Activated T-cell treated with anti-CD3 and anti-CD28 coated beads, Interleukin-2, amount 50 U/mL, for 1 hour (primary cell): ENCODE measurements around the gene PLXDC2.

Experiments used
- DNase-seq: peaks from one replicate; pipeline ENCODE4 v3.0.0-alpha.2; 2020

PLXDC2 gene

DNA sequence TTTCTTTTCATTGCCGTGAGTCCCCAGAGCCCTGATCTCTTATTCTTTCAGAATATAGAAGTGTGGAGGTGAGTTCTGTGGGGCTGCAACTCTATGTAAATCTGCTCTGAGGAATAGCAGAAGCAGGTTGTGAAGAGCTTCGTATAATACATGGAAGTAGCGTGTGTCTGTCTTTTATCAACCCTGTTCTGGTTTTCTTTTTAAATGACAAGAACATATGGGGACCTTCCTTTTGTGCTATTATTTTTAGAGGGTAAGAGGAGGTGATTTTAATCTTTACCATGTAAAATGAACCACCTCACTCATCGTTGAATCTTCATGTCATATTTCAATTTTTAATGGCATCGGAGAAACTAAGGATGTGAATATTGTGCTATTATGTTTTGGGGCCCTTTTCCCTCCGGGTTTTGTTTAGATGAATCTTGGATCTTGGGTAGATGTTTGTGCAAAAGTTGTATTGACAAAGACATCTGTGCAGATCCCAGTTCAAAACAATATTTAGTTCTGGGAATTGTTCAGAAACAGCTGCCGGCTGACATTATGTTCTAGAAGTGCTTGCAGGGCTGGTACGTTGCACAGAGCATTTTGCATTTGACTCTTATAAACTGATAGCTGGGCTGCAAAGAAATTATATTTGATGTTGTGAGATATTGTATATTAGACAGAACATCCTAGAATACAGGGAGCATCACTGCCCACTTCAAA lies 46.7 kb downstream of the PLXDC2 start:
- DNase-seq = no peak

DNA sequence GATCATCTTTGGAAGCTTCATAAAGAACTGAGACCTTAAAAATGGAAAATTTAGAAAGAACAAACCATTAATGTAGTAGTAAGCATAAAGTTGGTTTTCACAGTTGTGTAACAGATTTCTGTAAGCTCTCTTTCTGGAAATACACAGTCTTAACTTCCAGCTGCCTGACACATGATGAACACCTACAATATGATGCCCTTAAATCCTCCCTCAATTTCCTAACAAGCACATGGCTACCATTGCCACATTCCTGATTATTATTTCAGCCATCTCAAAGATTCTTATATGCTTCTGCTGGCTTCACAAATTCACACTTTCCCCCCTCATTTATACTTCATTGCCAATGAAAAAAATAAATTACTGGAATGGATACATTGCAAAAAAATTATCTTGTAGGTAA lies 49.4 kb downstream of the PLXDC2 start:
- DNase-seq = no peak

DNA sequence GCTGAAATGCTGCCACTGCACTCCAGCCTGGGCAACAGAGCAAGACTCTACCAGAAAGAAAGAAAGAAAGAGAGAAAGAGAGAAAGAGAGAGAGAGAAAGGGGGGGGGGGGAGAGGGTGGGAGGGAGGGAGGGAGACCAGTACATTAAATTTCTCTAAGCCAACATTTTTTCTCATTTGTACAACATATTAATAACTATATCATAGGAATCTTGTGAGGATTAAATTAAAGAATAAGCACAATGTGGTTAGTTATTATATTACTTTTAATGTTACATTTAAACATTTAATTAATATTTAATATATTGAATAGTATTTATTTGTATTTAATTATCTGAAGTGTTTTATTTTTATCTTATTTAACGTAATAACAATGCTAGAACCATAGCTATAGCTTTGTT lies 53.1 kb downstream of the PLXDC2 start:
- no peak for DNase-seq

DNA sequence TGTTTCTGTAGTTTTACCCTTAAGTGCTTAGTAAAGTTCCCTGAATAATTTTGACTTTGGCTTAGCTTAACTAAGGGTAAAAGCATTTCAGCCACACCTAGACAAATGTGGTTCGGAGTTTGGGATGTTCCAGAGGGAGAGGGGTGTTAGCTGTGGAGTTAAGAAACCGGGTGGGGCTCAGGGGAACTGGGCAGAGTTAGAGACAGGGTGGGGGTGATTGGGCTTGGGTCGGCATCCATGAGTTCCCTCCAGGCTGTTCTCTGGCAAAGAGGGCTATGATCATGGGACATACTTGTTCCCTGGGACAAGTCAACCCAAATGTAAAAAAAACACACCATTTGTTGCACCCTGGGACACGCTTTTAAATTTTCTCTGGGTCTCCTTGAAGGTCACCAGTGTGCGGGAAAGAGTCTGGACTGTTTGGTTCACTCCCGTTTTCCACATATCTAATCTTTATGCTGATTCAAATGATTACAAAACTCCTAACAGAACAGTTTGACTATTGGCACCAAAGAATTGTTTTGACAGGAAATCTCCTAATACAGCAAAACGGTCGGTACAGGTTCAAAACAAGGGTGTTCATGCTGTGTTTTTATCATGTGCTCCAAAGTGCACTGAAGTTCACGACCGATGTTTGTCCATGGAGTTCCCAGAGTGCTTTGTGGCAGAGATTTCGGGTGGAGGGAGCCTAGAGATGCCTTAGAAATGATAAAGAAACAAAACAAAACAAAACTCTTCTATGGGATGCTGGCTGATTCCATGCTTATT lies 56.5 kb downstream of the PLXDC2 start:
- no peak for DNase-seq

DNA sequence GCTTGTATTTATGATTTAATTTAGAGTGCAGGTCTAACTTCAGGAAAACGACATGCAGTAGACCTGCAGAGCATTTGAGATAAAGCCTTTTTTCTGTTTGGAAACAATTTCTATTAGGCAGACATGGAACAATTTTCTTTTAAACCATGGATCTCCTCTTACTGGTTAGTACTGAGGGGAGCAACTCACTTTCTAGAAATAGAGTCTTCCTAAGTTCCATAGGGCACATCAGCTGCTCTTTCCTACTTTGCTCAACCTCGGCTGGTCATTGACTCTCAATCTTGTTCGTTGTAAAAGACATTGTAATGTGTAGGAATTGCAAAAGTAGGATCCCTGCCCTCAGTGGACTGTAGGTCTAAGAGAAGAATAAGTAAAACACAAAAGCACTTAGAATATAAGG lies 58.0 kb downstream of the PLXDC2 start:
- no peak for DNase-seq

DNA sequence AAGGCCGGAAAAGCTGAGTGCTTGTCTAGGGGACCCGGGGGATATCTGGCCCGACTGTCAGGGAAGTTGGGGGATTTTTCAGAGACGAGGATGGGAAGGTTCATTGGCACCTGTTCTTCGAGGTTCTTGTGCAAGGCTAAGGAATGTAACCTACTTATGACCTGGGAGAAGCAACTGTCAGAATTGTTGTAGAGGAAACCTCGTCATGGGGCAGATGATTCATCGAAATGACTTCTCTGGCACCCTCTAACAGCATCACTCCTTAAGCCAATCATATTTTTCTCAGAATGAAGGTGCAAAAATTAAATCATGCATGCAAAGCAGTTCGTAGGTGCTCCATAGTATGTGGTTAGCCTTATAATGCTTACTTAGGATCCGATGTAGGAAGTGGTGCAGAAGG lies 58.6 kb downstream of the PLXDC2 start:
- DNase-seq = no peak

DNA sequence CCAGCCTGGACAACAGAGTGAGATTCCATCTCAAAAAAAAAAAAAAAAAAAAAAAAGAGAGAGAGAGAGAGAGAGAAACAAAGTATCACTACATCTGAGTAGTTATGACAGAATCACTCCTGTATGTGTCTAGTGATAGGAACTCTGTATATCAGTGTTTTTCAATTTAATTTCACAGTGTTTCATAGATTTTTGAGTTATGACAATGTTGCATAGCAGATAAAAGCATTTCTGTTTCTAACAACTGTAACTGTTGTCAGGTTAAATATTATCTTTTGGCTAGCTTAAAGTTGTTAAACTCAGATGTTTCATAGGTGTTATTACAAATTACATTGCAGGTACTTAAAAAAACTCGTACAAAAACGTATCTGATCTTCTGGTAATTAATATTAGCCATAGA lies 60.3 kb downstream of the PLXDC2 start:
- no peak for DNase-seq

DNA sequence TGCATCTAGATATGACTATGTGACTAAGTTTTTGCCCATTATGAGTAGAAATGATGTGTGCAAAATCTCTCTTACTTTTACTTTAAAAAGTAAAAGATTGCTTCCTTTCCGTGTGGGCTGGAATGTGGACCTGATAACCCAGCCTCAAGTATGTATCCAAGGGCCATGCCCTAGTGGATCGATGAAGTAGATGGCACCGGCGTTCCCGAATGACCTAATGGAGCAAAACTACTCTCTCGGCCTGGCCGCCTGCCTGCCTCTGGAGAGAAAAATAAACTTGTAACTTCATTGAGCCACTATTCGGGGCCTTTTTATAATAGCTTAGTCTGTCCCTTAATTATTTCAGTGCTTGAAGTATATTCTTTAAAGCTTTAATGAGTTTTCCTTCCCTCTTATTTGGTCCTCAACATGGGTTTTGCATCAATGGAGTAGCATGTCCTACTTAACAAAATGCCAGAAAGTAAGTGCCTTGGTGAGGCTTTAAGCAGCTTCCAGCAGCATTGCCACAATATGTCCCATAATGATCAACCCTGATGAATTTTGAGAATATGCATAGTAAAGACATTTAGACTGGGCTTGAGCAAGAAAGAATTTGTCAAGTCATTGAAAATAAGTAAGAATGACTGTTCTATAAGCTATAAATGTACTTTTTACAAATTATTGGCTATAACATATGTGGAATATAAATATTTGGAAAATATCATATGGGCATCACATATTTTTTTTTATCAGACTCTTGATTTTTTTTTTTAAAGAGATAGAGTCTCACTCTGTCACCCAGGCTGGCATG lies 61.4 kb downstream of the PLXDC2 start:
- DNase-seq = no peak

DNA sequence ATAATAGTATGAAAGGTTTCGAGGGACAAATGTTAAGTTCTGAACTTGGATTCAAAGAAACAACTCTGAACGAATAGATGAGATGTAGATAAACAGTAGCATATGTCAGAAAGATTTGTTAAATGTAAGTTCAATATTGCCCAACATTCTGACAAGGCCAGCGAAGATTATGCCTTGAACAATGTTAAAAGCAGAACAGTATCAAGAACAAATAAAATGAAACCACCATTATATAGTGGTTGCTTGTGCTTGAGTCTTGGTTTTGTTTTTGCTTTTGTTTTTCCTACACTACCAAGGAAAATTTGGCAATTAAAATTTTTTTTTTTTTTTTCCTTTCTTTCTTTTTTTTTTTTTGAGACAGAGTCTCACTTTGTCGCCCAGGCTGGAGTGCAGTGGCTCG lies 66.4 kb downstream of the PLXDC2 start:
- no peak for DNase-seq

DNA sequence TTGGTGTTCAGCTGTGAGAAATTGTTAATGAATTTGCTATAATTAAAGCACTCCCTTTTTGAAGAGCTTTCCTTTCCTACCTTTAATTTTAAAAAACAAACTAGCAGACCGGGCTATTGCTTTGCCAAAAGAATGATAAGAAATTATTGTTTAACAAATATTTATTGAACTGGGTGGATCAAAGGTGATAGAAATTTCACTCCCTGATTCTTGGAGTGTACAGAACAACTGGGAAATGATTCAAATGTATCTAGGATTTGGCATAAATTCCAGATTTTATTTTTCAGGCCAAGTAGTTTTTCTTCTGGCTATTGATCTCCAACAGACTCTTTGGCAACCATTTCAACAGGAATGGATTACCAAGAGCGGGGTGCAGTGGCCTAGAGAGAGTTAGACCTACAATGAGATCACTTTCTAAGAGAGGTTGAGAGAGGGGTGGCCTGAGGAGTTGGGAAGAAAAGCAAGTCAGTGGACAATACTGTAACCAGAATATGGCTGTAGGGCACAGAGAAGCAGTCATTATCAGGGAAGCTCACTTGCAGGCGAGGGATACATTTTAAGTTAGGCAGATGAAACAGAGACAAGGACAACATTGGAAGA lies 71.9 kb downstream of the PLXDC2 start:
- DNase-seq = no peak

DNA sequence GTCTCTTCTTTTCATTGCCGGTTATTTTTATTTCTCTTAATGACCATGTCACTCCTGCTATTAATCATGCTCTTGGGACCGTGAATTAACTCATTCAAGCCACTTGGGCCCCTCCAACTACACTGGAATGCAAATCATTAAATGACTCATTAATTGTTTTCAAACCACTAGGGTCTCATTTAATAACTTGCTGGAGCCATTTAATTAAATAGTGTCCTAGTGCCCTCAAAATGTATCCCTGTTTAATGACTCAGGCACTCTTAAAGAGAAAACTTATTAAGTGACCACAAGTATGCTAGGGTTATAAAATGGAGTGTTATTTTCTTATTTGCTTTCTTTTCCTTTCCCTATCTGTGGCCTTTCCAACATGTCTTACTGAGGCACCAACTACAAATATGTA lies 73.0 kb downstream of the PLXDC2 start:
- no peak for DNase-seq

DNA sequence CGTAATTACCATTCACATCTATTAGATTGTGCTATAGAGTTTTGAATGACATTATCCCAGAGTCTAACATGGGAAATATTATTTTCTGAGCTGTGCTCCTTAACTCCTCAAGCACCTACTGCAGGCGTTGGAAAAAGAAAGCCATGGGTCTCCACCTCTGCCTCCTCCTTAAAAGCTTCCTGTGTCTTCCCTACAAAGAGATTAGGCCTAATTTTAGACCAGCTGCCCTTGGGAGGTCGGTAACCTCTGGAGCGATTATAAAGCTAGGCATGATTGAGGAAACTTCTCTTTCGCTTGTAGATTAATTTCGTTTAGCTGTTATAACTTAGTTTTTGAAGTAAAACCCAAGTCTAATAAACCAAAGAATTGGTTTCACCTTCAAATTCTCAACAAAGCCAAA lies 75.2 kb downstream of the PLXDC2 start:
- no peak for DNase-seq

DNA sequence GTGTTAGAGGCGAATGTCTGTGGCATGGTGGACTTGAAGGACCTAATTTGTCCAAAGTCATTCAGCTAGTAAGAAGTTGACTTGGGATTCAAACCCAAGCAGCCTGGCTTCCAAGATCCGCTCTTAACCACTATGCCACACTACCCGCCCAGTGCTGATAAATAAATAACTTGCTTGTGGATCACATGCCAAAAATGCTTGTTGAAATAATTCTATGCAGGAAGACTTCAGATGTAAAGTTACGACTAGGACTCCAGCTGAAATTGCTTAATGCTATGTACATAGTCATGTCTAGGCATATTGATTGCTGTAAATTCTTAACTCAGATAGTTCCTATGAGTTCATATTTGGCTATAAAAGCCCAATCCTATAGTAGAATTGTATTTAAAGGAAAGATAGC lies 76.0 kb downstream of the PLXDC2 start:
- no peak for DNase-seq

DNA sequence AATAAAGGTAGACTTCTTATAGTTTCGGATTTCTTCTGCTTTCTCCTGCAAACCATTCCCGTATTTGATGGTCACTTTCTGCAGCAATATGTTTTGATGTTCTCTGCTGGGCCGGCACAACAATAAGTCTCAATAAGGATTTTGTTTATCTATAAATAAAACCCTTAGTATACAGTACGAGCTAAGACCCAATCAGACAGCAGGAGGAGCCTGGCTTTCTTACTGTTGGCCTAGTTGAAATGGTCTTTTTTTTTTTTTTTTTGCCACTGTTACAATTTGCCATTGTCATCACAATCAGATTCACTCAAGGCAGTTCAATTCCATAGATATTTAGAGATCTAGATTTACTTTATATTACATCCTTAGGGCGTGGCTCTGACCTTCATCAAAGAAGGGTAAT lies 76.4 kb downstream of the PLXDC2 start:
- DNase-seq = no peak

DNA sequence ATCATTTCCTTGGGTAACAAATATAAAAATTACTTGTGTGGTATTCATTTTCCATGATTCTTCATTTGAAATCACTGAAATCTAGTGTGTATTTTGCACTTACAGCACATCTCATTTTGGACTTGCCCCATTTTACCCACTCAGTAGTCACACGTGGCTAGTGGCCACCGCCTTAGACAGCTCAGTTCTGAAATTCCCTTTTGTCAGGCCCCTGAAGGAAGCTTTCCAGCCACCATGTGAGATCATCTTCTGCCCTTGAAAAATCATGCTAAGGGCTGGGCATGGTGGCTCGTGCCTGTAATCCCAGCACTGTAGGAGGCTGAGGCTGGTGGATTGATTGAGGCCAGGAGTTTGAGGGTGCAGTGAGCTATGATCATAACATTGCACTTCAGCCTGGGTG lies 79.3 kb downstream of the PLXDC2 start:
- DNase-seq = no peak

DNA sequence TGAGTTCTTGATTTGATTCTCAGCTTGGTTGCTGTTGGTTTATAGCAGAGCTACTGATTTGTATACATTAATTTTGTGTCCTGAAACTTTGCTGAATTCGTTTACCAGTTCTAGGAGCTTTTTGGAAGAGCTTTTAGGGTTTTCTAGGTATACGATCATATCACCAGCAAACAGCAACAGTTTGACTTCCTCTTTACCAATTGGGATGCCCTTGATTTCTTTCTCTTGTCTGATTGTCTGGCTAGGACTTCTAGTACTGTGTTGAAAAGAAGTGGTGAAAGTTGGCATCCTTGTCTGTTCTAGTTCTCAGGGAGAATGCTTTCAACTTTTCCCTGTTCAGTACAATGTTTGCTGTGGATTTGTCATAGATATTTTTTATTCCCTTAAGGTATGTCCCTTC lies 86.2 kb downstream of the PLXDC2 start:
- no peak for DNase-seq

DNA sequence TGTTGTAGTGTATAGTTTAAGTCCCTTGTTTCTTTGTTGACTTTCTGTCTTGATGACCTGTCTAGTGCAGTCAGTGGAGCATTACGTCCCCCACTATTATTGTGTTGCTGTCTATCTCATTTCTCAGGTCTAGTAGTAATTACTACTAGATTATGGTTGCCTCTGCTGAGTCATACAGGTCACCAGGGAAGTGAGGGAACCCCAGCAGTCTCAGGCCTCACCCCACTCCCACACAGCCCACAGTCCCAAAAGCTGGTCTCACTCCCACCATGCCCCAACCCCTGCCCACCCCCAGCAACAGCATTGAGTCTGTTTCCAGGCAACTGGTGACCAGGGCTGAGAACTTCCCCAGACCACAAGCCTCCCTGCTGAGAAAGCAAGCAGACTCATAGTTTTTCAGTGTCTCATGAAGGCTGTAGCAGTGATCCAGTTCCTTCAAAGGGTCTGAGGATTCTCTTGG lies 88.0 kb downstream of the PLXDC2 start:
- no peak for DNase-seq

DNA sequence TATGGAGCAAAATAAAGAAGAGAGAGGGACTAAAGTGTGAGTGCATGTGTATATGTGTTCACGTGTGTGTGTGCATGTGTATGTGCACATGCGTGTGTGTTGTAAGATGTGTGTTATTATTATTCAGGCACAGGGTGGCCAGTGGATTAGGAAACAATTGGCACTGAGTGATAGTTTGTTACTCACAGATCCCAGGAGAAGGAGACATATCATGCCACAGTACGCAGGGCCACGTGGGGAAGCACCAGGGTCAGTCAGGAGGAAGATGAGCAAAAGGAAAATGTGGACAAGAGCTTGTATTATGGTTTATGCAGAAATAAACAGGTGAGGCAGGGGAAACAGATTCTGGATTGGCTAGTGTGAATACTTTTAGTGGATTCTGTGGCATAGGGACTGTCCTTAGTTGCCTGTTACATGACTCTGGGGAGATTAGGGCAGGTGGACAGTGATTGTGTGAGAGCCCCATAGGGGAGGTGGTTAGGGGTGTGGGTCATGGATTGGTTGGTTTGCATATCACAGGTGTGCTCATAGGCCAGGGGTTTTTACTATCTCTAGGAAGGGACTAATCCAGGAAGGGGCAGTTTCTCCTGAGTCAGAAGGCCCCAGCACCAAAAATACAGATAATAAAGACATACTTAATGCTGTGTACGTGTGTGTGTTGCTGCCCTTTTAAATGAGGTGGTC lies 90.0 kb downstream of the PLXDC2 start:
- DNase-seq = no peak

DNA sequence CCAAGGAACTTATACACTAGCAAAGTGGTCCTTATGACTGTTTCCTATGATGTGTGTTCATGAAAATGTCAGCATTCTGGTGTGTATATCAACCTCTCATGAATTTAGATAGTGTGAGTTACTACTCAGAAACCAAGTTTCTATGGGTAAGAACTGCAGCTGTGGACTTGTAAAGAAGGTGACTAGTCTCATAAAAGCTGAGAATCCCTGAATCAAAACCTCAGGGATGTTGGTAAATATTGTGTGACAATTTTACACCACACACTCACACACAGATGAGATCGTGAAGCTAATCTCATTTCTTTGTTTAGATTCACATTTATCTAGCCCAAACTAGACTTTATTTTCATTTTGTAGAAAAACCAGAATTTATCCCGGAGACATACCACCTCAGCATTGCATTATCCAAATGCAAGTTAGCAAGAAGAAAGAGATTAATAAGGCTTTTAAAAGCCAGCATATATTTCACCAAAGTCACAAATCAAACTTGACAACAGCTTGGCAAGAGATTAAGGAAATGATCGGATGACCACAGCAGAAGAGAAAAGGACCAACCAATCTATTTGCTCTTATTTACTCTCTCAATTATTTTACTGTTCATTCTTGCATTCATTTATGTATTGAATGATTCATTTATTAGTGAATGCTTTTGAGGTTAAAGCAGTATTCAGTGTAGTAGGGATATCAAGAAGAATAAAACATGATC lies 92.9 kb downstream of the PLXDC2 start:
- no peak for DNase-seq

DNA sequence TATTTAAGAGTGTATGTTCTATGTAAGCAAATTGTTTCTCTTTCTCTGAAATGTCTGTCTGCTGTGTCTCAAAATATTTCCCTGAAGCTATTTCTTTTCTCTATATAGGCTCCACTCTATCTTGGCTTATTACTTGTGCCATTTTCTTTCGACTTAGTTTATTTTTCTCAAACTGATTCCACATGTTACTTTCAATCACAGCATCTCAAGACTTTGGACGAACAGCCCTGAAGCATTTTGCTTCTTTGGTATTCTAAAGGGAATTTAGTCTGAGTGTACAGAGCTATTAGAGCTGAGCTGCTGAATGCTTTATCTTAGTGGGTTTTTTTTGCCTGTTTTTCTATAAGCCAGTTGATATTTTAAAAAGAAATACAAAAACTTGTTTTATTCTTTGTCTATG lies 95.7 kb downstream of the PLXDC2 start:
- DNase-seq = no peak

DNA sequence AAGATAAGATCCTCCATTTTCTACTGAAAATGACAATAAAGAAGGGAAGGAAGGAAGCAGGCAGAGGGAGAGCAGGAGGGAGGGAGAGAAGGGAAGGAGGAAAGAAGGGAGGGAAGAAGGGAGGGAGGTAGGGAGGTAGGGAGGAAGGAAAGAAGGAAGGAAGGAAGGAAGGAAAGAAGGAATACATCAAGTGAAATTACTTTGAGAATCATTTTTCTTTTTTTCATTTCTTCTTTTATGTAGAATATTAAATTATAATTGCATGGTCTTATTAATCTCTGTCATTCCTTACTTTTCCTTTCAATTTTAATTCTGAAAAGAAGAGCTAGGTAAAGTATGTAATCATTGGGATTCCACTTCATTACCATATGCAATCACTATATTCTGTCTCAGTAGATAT lies 97.8 kb downstream of the PLXDC2 start:
- DNase-seq = no peak

DNA sequence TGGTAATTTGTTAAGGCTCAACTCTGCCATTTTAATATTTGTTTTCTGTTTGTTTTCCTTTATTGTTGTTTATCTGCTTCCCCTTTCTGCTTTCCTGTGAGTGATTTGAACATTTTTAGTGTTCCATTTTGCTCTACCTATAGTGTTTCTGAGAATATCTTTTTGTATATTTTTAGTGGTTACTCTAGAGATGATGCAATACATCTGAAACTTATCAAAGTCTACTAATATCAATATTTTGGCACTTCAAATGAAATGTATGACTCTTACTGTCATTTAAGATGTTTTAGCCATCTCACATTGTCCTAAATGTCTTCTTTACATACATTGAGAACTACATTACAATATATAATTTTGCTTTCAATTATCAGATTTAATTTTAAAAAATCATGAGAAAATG lies 98.9 kb downstream of the PLXDC2 start:
- DNase-seq = no peak
